ENCODE data around the gene ZNF574. TPM values are rescaled to one million over a fixed set of nuclear protein-coding genes. Genes with fewer than 3 reads are reported as not detected.
A peak's percentile ranks its signal among the peaks of the same experiment; 100 is the strongest.

ZNF574 gene
- total RNA-seq, 2 experiments from 2014 or later, result 14.7 to 18.3 TPM

DNA sequence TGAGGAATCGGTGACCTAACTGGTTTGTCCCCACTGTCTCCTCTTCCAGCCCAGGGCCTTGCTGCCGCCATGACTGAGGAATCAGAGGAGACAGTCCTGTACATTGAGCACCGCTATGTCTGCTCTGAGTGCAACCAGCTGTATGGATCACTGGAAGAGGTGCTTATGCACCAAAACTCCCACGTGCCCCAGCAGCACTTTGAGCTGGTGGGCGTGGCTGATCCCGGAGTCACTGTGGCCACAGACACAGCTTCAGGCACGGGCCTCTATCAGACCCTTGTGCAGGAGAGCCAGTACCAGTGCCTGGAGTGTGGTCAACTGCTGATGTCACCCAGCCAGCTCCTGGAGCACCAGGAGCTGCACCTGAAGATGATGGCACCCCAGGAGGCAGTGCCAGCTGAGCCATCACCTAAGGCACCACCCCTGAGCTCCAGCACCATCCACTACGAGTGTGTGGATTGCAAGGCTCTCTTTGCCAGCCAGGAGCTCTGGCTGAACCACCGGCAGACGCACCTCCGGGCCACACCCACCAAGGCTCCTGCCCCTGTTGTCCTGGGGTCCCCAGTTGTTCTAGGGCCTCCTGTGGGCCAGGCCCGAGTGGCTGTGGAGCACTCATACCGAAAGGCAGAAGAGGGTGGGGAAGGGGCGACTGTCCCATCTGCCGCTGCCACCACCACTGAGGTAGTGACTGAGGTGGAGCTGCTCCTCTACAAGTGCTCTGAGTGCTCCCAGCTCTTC is 2.7 kb downstream of the ZNF574 start:
- no peaks in the 10 kb centered on the region for H3K27me3 Mint-ChIP-seq
- H3K27ac Mint-ChIP-seq, result no peak overlapping the region
- peaks cover 22% of the 10 kb centered on the region for H3K36me3 Mint-ChIP-seq
- H3K4me1 Mint-ChIP-seq, result peaks cover 46% of the 10 kb centered on the region
- ATAC-seq (no peak), DNase-seq (no peak)
- no peak overlapping the region for H3K4me3 Mint-ChIP-seq
- no peaks in the 10 kb centered on the region for H3K9me3 Mint-ChIP-seq (ENCODE audit: low read depth)
- CTCF ChIA-PET, result interaction anchor here (1.4 to 3.5 kb wide), 2 partner anchors 30 to 372 kb away, joined by 4 to 9 read pairs; no protein-coding TSS in a partner anchor

- Mint-ChIP-seq H3K36me3 (peaks cover 22% of the 10 kb centered on the region), H3K4me3 (no peak overlapping the region), H3K4me1 (peaks cover 46% of the 10 kb centered on the region), H3K9me3 (ENCODE audit: low read depth) (no peaks in the 10 kb centered on the region), H3K27ac (no peak overlapping the region), H3K27me3 (no peaks in the 10 kb centered on the region)
- ATAC-seq (no peak), DNase-seq (no peak)
- CTCF ChIA-PET, result interaction anchor here (3.5 kb wide), 1 partner anchor 30 kb away, joined by 9 read pairs; no protein-coding TSS in a partner anchor
These were observed 3.3 kb downstream of the ZNF574 start for GRCh38 chr19:42079276-42079669.

- no peak overlapping the region for H3K27ac Mint-ChIP-seq
- H3K36me3 Mint-ChIP-seq, result peaks cover 22% of the 10 kb centered on the region
- no peak for ATAC-seq
These were observed 4.2 kb downstream of the ZNF574 start for GRCh38 chr19:42079886-42080763.

DNA sequence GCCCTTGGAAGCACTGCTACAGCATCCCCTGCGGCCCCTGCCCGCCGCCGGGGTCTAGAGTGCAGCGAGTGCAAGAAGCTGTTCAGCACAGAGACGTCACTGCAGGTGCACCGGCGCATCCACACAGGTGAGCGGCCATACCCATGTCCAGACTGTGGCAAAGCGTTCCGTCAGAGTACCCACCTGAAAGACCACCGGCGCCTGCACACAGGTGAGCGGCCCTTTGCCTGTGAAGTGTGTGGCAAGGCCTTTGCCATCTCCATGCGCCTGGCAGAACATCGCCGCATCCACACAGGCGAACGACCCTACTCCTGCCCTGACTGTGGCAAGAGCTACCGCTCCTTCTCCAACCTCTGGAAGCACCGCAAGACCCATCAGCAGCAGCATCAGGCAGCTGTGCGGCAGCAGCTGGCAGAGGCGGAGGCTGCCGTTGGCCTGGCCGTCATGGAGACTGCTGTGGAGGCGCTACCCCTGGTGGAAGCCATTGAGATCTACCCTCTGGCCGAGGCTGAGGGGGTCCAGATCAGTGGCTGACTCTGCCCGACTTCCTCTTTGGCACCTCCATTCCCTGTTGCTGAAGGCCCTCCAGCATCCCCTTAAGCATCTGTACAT is 4.9 kb downstream of the ZNF574 start:
- no peak for ATAC-seq
- H3K27ac Mint-ChIP-seq, result no peak overlapping the region
- no peaks in the 10 kb centered on the region for H3K9me3 Mint-ChIP-seq (ENCODE audit: low read depth)

More at GRCh38 chr19:42079886-42080763, 4.2 kb downstream of the ZNF574 start:
- DNase-seq, result no peak
- CTCF ChIA-PET, result interaction anchor here (1.5 to 3.5 kb wide), 2 partner anchors 23 to 29 kb away, joined by 5 to 9 read pairs; no protein-coding TSS in a partner anchor
- Mint-ChIP-seq H3K9me3 (ENCODE audit: low read depth) (no peaks in the 10 kb centered on the region), H3K4me1 (peaks cover 40% of the 10 kb centered on the region), H3K27me3 (no peaks in the 10 kb centered on the region), H3K4me3 (no peak overlapping the region)

DNA sequence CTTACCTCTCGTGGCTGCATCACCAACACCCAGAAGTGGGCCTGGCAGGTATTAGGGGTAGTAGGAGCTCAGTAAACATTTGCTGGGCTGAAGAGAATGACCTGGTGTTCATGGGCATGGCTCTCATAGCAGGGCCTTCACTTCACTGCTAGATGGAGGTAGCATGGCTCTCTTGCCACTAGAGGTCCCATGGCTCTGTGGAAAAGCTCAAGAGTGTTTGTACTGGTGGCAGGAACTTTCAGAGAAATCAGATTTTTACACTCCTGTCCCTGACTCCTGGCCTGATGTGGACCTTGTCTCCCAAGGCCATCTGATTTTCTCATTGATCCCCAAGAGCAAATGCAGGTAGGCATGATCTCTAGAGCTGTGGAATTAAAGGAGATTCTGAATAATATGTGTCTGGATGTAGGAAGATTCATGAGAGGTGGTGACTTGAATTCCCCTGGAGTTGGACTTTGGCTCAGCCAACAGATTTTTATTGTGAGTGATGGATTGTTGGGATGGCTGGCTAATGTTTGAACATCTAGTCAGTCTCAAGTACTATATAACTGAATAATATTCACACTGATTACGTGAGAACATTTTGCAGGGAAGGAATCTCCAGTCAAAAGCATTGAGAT is 5.7 kb downstream of the ZNF574 start:
- H3K9me3 Mint-ChIP-seq (ENCODE audit: low read depth), result no peaks in the 10 kb centered on the region
- CTCF ChIA-PET, result interaction anchor here (0.7 to 3.5 kb wide), 6 partner anchors 9 to 38 kb away, joined by 3 to 9 read pairs (median 4); no protein-coding TSS in a partner anchor
- peak; percentile 63 for ATAC-seq
- no peak overlapping the region for H3K27ac Mint-ChIP-seq
- H3K27me3 Mint-ChIP-seq, result no peaks in the 10 kb centered on the region
- H3K4me3 Mint-ChIP-seq, result no peak overlapping the region
- DNase-seq, result no peak
- H3K36me3 Mint-ChIP-seq, result peaks cover 18% of the 10 kb centered on the region
- H3K4me1 Mint-ChIP-seq, result peaks cover 33% of the 10 kb centered on the region

More for the DNA sequence above, 4.9 kb downstream of the ZNF574 start:
- Mint-ChIP-seq H3K27me3 (no peaks in the 10 kb centered on the region), H3K36me3 (peaks cover 19% of the 10 kb centered on the region), H3K4me3 (no peak overlapping the region), H3K4me1 (peaks cover 37% of the 10 kb centered on the region)
- CTCF ChIA-PET, result interaction anchor here (1.1 to 3.5 kb wide), 5 partner anchors 13 to 39 kb away, joined by 3 to 9 read pairs (median 5); no protein-coding TSS in a partner anchor
- no peak for DNase-seq

- no peak for ATAC-seq
- peaks cover 17% of the 10 kb centered on the region for H3K4me1 Mint-ChIP-seq
These were observed 7.6 kb downstream of the ZNF574 start for GRCh38 chr19:42083537-42083936.

DNA sequence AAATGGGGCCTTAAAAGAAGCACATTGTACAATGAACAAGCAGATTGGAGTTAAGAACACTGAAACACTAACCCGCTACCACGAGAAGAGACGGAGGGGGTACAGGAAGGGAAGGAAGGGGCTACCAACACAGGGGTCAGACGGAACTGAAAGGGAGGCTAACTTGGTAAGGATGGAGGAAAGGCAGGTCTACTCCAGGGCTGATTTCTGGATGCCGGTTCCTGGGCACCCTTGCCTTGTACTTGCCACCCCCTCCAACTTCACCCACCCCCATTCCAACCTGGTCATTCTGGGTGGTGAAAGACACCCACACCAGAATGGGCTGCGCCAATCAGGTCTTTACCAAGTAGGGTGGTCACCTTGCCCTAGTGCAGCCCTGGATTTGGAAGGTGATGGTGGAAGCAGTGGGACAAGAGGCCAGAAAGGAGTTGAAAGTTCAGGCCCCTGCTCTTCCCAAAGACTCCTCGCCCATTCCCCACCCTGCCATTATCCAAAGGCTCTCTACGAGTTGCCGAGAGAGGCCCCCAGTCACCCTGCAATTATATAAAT is 10.3 kb downstream of the ZNF574 start:
- Mint-ChIP-seq H3K36me3 (peaks cover 6% of the 10 kb centered on the region), H3K9me3 (ENCODE audit: low read depth) (no peaks in the 10 kb centered on the region), H3K4me1 (peaks cover 34% of the 10 kb centered on the region), H3K4me3 (no peak overlapping the region), H3K27ac (no peak overlapping the region), H3K27me3 (no peaks in the 10 kb centered on the region)
- DNase-seq, result no peak
- CTCF ChIA-PET, result no interaction called here
- ATAC-seq, result no peak

More at GRCh38 chr19:42083537-42083936, 7.6 kb downstream of the ZNF574 start:
- Mint-ChIP-seq H3K9me3 (ENCODE audit: low read depth) (no peaks in the 10 kb centered on the region), H3K36me3 (peaks cover 13% of the 10 kb centered on the region), H3K4me3 (no peak overlapping the region), H3K27me3 (no peaks in the 10 kb centered on the region), H3K27ac (no peak overlapping the region)
- no peak for DNase-seq
- CTCF ChIA-PET, result interaction anchor here (1.5 kb wide), 1 partner anchor 10 kb away, joined by 5 read pairs; no protein-coding TSS in a partner anchor

- Mint-ChIP-seq H3K27ac (no peak overlapping the region), H3K27me3 (no peaks in the 10 kb centered on the region), H3K9me3 (ENCODE audit: low read depth) (no peaks in the 10 kb centered on the region), H3K36me3 (no peaks in the 10 kb centered on the region), H3K4me1 (peaks cover 34% of the 10 kb centered on the region), H3K4me3 (no peak overlapping the region)
- CTCF ChIA-PET, result no interaction called here
- ATAC-seq, result no peak
- DNase-seq, result no peak
These were observed 11.0 kb downstream of the ZNF574 start for GRCh38 chr19:42086770-42087550.

DNA sequence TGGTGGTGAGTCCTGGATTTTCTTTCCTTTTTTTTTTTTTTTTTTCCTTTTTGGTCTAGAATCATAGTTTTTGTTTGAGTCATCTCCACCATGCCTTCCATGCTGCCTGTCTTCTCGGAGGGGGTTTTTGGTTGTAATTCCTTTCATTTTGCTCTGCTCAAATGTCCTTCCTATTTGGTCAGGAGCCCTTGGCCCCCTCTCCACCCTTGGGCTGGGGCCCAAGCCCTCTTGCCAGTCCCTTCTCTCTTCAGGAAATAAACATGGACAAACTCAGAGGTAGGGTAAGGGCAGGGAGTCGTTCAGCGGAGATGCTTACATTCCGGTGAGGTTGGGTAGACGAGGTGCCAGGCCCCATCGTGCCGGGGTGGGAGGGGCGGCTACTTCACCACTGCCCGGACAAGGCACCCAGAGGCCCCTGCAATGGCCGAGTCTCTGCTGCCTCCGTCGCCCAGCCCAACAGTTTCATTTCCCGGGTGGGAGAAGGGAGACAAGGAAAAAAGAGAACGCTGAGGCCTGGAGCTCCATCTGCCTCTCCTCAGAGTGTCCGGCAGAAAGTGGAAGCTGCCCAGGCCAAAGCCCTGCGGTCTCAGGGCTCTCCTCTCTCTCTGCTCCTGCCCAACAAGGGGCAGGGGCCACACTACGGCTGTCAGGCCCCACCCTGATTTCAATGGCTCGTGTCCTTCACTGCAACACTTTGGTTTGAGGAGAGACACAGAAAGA is 12.7 kb downstream of the ZNF574 start:
- Mint-ChIP-seq H3K36me3 (peaks cover 2% of the 10 kb centered on the region), H3K27ac (no peak overlapping the region), H3K9me3 (ENCODE audit: low read depth) (no peaks in the 10 kb centered on the region), H3K27me3 (no peaks in the 10 kb centered on the region), H3K4me1 (peaks cover 37% of the 10 kb centered on the region), H3K4me3 (no peak overlapping the region)
- CTCF ChIA-PET, result no interaction called here
- ATAC-seq (no peak), DNase-seq (no peak)

GRCh38 chr19:42089191-42089750 is 13.3 kb downstream of the ZNF574 start:
- Mint-ChIP-seq H3K27me3 (no peaks in the 10 kb centered on the region), H3K4me3 (no peak overlapping the region), H3K9me3 (ENCODE audit: low read depth) (no peaks in the 10 kb centered on the region), H3K27ac (no peak overlapping the region), H3K4me1 (peaks cover 37% of the 10 kb centered on the region), H3K36me3 (peaks cover 2% of the 10 kb centered on the region)
- ATAC-seq (no peak), DNase-seq (no peak)
- CTCF ChIA-PET, result no interaction called here

DNA sequence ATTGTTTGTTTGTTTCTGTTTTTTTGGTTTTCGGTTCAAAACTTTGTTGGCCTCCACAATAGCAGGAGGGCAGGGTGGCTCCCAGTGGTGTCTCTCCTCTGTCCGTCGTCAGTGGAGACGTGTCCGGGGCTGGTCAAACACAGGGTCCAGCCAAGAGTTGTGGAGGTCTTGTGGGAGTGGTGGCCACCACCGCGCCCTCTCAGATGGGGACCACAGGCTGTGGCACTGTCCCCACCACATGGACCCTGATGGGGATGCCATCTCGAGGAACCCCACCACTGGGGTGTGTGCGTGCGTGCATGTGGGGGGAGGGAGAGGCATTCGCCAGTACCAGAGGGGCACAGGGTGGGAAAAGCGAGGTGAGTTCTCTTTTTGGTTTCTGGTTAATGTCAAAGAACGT is 13.8 kb downstream of the ZNF574 start:
- Mint-ChIP-seq H3K27me3 (no peaks in the 10 kb centered on the region), H3K9me3 (ENCODE audit: low read depth) (no peaks in the 10 kb centered on the region), H3K36me3 (peaks cover 4% of the 10 kb centered on the region), H3K4me3 (no peak overlapping the region), H3K4me1 (peaks cover 37% of the 10 kb centered on the region), H3K27ac (no peak overlapping the region)
- ATAC-seq (no peak), DNase-seq (no peak)
- CTCF ChIA-PET, result interaction anchor here (1.2 kb wide), 2 partner anchors 34 to 55 kb away, joined by 4 to 5 read pairs; no protein-coding TSS in a partner anchor

Measured in activated CD8-positive, alpha-beta memory T cell treated with anti-CD3 and anti-CD28 coated beads, Interleukin-2, amount 10 ng/mL, durations not matched to agents 7 days and 5 days (primary cell).